GM19467 (cell line): Measurements from ENCODE around the gene DAO.
"Not testable (repeated sequence)": the region's sequence is repeated elsewhere in the genome, so short reads cannot be mapped to it uniquely, and the experiment has no call there.

Source experiments
- ATAC-seq: cut with Tn5 transposase; IDR thresholded peaks from one replicate; pipeline ENCODE4 v1.9.1; 2021; ENCODE audit warnings: mild to moderate bottlenecking, moderate library complexity; ENCODE audit not compliant: unreplicated experiment

DAO gene

GRCh38 chr12:108849660-108850059 is 30.2 kb upstream of the DAO start:
- no peak for ATAC-seq

GRCh38 chr12:108850854-108851573 is 28.9 kb upstream of the DAO start:
- peak; percentile 63 for ATAC-seq

GRCh38 chr12:108852674-108853309 is 27.1 kb upstream of the DAO start:
- ATAC-seq, result no peak

- no peak for ATAC-seq
Observed at GRCh38 chr12:108853426-108853825, 26.5 kb upstream of the DAO start.

- ATAC-seq, result no peak
Observed at GRCh38 chr12:108853981-108854446, 25.9 kb upstream of the DAO start.

- no peak for ATAC-seq
Observed at GRCh38 chr12:108854451-108855283, 25.2 kb upstream of the DAO start.

GRCh38 chr12:108855284-108856169 is 24.4 kb upstream of the DAO start:
- ATAC-seq, result no peak

- no peak for ATAC-seq
Observed at GRCh38 chr12:108856170-108856427, 23.8 kb upstream of the DAO start.

GRCh38 chr12:108856428-108857157 is 23.3 kb upstream of the DAO start:
- ATAC-seq, result peak; percentile 15

- ATAC-seq, result no peak
Observed at GRCh38 chr12:108857158-108857407, 22.8 kb upstream of the DAO start.

- no peak for ATAC-seq
Observed at GRCh38 chr12:108858311-108859074, 21.4 kb upstream of the DAO start.

GRCh38 chr12:108859141-108859922 is 20.6 kb upstream of the DAO start:
- not testable (repeated sequence) for ATAC-seq

- ATAC-seq, result no peak
Observed at GRCh38 chr12:108859923-108860291, 20.0 kb upstream of the DAO start.

GRCh38 chr12:108860443-108860842 is 19.4 kb upstream of the DAO start:
- no peak for ATAC-seq

- no peak for ATAC-seq
Observed at GRCh38 chr12:108861878-108862587, 17.9 kb upstream of the DAO start.

- ATAC-seq, result no peak
Observed at GRCh38 chr12:108862588-108862959, 17.3 kb upstream of the DAO start.

GRCh38 chr12:108865169-108865568 is 14.7 kb upstream of the DAO start:
- ATAC-seq, result no peak

- ATAC-seq, result not testable (repeated sequence)
Observed at GRCh38 chr12:108866083-108866482, 13.8 kb upstream of the DAO start.

GRCh38 chr12:108868781-108869180 is 11.1 kb upstream of the DAO start:
- no peak for ATAC-seq
